Fibroblast of skin of right biceps (primary cell): ENCODE data around the gene IDI2.
"Not testable (repeated sequence)": the region's sequence is repeated elsewhere in the genome, so short reads cannot be mapped to it uniquely, and the experiment has no call there.

Experiments
- DNase-seq: peaks from one replicate; pipeline ENCODE4 v3.0.0-alpha.2; 2013

The IDI2 gene

GRCh38 chr10:1025683-1026082 lies at the start of gene IDI2:
TSS of gene IDI2 (minus strand) at chr10:1025859. CDS start at chr10:1024723, 1,136 bp downstream.
- no peak for DNase-seq

DNA sequence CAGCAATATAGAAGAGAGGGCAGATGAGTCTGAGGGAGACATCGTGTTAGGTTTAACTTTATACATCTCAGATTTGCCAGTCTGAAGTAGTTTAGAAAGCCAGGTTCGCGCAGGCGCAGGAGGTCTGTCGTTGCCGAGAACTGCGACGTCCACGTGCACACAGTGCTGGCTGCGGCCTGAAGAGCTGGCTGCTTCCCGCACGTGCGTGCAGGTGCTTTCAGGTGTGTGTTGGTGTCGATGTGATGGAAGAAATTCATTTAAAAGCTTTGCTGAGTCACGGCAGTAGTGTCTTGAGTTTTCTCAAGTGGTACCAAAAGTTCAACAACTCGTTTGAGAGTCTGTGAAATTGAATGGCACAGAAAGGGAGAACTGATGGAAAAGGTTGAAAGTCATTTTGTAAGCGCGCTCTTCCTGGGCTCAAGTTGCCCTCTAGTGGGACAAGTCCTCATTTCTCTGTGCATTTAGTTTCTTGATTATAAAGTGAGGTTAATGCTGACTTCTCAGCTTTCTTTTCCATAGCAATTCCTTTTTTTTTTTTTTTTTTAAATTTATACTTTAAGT lies 49.2 kb upstream of the IDI2 start:
- DNase-seq = peak; percentile 10

- no peak for DNase-seq
Measured at GRCh38 chr10:1074052-1074747, 48.5 kb upstream of the IDI2 start.

- peak; percentile 24 for DNase-seq
Measured at GRCh38 chr10:1070919-1071318, 45.3 kb upstream of the IDI2 start.

DNA sequence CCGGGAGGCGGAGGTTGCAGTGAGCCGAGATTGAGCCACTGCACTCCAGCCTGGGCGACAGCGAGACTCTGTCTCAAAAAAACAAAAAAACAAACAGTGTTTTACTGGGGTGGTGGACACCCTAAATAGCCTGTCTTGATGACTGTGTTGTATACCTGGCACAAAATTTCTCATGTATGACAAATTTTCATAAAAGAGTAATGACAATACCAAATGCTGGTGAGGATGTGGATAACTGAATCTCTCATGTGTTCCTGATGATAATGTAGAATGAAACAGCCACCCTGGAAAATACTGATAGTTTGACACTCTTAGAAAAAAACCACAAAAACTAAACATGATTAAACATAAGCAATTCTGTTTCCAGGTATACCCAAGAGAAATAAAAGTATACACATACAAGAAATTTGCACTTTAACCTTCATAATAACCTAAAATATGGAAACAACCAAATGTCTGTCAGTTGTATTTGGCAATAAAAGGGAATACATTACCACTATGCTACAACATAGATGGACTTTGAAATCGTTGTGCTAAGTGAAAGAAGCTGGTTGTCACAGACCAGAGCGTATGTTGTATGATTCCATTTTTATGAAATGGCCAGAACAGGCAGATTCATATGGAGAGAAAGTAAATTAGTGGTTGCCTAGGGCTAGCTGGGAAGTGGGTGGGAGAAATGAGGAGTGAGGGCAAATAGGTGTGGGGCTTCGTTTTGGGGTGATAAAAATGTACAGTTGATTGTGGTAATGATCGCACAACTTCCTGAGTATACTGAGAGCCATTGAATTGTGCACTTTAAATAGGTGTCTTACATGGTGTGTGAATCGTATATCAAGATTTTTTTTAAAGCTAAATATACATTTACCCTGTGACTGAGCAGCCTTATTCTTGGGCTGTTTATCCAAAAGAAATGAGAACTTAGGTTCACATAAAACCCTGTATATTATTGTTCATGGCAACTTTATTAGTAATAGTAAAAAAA lies 43.0 kb upstream of the IDI2 start:
- DNase-seq = no peak

GRCh38 chr10:1066734-1067133 lies 41.1 kb upstream of the IDI2 start:
- not testable (repeated sequence) for DNase-seq

- no peak for DNase-seq
Measured at GRCh38 chr10:1064964-1065247, 39.2 kb upstream of the IDI2 start.

DNA sequence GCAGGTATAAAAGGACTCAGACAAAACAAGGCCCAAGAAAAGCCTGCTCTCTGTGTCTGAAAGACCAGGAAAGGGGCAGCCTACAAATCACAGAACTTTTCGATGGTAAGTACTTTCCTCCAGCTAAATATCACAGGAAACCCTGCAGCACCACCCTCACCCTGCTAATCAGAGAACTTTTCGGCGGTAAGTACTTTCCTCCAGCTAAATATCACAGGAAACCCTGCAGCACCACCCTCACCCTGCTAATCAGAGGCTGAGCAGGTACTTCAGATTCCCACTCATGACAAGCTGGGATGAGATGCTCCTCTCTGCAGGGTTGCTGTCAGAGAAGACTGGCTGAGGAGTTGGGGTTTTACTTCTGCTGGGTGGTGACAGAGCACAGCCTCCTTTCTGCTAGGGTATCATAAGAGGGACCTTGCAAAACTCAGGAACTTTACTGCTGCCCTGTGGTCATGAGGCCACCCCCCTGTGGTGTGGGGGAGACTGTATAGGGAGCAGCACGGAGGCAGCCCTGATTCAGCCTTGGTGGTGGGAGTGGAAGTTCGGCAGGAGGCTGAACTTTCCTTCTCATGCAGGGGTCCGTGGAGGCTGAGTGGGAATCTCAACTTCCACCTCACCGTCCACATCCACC lies 37.7 kb upstream of the IDI2 start:
- no peak for DNase-seq

DNA sequence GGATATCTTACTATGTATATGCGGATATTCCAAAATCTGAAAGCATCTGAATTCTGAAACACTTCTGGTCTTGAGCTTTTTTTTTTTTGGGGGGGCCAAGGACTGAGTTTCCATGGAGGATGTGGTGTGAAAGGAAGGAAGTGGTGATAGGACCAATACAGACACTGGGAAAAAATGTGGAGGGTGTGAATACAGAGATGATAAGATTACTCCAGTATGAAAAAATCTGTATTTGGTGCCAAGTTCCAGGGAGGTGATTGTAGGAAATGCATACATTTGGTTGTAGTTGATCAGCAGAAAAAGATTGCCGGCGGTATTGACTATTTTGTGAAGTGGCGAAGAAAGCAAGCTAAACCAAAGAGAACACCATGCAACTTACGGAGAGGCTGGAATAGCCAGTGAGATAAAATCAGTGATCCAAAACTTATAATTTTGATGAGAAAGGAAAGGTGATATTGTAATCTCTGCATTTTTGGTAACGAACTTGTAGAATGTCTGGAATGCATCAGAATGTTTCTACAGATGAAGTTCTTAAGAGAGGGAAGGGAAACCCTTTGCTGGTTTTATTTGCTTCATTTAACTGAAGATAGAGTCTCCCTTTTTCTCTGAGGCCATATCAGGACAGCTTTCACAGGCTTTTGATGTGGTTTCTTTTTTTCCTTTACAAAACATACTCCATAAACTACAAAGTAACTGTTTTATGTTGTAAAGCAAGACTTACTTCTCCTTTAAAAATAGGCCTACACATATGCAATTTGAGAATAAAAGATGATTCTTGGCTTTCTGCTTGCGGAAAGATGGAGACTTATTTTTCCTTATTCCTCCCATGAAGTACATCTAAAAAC lies 36.5 kb upstream of the IDI2 start:
- DNase-seq = peak; percentile 82

DNA sequence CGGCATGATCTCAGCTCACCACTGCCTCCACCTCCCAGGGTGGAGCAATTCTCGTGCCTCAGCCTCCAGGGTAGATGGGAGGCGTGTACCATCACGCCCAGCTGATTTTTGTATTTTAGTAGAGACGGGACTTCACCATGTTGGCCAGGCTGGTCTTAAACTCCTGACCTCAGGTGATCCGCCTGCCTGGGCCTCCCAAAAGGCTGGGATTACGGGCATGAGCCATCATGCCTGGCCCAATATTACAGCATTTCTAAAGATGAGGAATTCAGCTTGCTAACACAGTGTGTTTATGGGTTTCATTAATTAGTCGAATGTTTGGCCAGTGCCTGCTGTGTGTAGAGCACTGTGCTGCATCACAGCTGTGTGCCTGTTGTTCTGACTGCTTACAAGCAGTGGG lies 34.2 kb upstream of the IDI2 start:
- no peak for DNase-seq

GRCh38 chr10:1058017-1058416 lies 32.4 kb upstream of the IDI2 start:
- DNase-seq = no peak

GRCh38 chr10:1057106-1057657 lies 31.5 kb upstream of the IDI2 start:
- DNase-seq = peak; percentile 8

DNA sequence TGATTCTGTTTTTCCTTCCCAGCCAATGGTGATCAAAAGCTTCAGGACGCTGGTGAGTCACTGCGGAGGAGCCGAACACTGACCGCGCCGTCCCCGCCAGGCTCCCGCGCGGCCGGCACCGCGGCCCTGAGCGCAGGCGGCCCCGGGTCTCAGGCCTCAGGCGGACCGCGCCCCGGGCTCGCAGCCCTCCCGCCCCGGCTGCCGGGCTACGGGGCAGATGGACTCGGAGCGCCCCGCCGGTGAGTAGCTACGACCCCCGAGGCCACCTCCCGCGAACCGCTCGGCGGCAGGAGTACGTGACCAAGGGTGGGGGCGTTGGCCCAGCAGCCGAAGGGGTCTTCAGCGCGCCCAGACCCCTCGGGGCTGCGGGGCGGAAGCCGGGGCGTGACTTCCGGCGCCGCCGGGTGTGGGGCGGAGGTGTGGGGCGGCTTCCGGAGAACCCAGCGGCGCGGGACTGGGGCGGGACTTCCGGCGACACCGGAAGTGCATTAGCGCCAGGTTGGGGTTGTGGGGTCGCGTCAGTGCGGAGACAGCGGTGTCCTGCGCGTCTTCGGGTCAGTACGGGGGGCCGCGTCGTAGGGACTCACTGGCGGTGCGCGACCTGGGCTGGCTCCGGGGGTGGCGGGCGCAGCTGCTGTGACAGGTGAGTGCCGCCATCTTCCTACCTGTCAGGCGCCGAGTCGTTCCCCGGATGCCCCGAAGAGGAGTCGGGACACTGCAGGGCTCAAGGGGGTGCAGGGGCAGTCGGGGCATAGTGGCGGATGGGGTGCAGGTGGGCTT lies 30.9 kb upstream of the IDI2 start, which contains the start of gene WDR37:
Gene WDR37, plus strand, starts transcription at position 60 of the 780 bp plus-strand sequence. CDS start 15,771 bp downstream, outside the sequence.
- DNase-seq = peak; percentile 87

GRCh38 chr10:1054684-1055083 lies 29.0 kb upstream of the IDI2 start:
- DNase-seq = no peak

DNA sequence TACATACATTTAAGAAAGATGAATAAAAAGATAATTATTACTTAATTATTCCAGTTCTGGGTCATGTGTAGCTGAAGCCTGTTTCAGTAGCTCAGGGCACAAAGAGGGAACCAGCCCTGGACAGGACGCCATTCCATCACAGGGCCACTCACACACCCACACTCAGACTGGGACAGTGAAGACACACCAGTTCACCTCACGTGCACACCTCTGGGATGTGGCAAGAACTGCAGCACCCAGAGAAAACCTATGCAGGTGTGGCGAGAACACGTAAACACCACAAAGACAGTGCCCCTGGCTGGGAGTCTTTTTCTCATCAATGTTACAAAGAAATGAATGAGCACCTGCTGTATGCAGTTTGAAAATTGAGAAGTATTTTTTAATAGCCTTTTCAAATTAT lies 24.9 kb upstream of the IDI2 start:
- DNase-seq = no peak

GRCh38 chr10:1050145-1050544 lies 24.5 kb upstream of the IDI2 start:
- DNase-seq = peak; percentile 15

DNA sequence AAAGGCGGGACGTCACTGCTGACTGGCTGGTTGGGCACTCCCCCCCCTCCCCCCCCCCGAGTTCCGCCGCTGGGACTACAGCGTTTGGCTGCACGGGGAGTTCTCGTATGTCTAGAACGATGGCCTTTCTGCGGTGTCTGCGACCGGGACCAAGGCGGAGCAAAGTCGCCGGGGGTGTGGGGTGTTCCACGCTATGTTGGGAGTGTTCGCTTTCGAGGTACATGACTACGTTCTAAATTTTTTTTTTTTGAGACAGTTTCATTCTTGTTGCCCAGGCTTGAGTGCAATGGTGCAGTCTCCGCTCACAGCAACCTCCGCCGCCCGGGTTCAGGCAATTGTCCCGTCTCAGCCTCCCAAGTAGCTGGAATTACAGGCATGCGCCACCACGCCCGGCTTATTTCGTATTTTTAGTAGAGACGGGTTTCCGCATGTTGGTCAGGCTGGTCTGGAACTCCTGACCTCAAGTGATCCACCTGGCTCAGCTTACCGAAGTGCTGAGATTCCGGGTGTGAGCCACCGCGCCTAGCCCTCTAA lies 23.8 kb upstream of the IDI2 start:
- no peak for DNase-seq

- peak; percentile 99 for DNase-seq
Measured at GRCh38 chr10:1048732-1049424, 23.2 kb upstream of the IDI2 start, which contains the start of gene IDI1. TSS of gene IDI1 (minus strand) at chr10:1049119. CDS start at chr10:1049003, 116 bp downstream.

DNA sequence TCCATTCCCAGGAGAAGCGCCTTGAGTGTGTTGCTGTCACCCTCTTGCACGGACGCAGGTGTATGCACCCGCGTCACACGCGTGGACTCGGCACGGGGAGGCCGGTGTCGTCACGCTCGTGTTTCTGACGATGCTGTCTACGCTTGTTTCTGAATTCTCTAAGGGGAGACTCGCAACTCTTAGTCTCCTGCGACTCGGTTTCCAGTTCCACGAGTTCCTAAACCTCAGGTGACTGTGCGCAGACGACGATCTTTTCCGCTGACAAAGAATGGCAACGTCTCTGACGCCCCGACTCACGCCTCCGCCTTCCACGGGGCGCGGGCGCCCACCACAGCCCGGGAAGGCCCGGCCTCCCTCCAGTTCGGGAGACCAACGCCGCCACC lies 22.7 kb upstream of the IDI2 start:
- DNase-seq = no peak

- DNase-seq = no peak
Measured at GRCh38 chr10:1047937-1048336, 22.3 kb upstream of the IDI2 start.
